ENCODE results near the gene ABCB11. TPM values are rescaled to one million over a fixed set of nuclear protein-coding genes. Genes with fewer than 3 reads are reported as not detected.
A peak's percentile ranks its signal among the peaks of the same experiment; 100 is the strongest.

Gene ABCB11
- total and polyA plus RNA-seq, 9 of the 15 experiments (the other 6 are each of a cell fraction or from before 2014, with no cell fraction given): 0.04 to 0.51 (median 0.10) TPM; not detected in 1

DNA sequence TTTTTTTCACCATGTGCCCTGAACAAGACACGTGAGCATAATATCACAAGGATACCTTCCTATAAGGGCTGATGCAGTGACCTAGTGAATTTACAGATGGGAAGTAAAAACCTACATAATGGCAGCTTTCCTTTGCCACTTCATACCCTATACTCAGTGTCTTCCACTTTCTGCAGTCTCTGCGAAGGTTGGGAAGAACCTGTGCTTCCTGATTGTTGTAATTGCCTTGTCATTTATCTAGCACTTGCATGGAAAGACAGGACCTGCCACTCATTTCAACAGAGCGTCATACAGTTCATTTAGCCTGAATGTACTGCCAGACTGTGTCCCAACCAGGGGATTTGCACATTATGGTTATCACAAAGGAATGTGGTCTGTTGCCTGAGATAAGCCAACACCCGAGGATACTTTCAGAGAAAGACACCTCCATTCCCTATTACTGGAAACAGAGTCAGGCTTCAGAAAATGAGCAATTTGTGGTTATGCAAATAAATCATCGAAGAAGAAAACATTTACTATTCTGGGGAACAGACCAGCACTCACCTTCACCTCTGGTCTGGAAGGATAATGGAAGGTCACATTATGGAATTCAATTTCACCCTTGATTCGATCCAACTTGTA, 55.0 kb downstream of the ABCB11 start (continued):
- TF ChIP-seq HOXB6 (CRISPR knock-in tag; IDR thresholded peaks at IDR 0.05; ENCODE audit: borderline replicate concordance) (no peak), PML (IDR thresholded peaks at IDR 0.05; ENCODE audit: low read length) (peak; percentile 99), C11orf30 (IDR thresholded peaks at IDR 0.05; ENCODE audit: low read depth) (peak; percentile 93), ZNF695 (CRISPR knock-in tag; IDR thresholded peaks at IDR 0.05) (no peak), MEF2D (tag; conservative IDR thresholded peaks at IDR 0.05; ENCODE audit: low read depth) (0 out of 2 replicates have a peak, but pooled peaks have one; percentile 67), KAT7 (CRISPR knock-in tag; IDR thresholded peaks at IDR 0.05; ENCODE audit: borderline replicate concordance) (peak; percentile 90), HIVEP1 (CRISPR knock-in tag; IDR thresholded peaks at IDR 0.05) (no peak), TFAM (CRISPR knock-in tag; conservative IDR thresholded peaks at IDR 0.05) (no peak), ZBTB49 (CRISPR knock-in tag; IDR thresholded peaks at IDR 0.05; ENCODE audit: borderline replicate concordance) (peak; percentile 85), L3MBTL2 (IDR thresholded peaks at IDR 0.05) (peak; percentile 60), SOX6 (IDR thresholded peaks at IDR 0.05) (peak; percentile 100), MNT (conservative IDR thresholded peaks at IDR 0.05) (peak; percentile 41 to 80; a peak in 3 of 4 replicates), NFE2 (IDR thresholded peaks at IDR 0.05; ENCODE audit: low read depth) (peak; percentile 98), RUNX1 (IDR thresholded peaks at IDR 0.05; ENCODE audit: low read depth) (0 out of 2 replicates have a peak, but pooled peaks have one; percentile 52), LEF1 (IDR thresholded peaks at IDR 0.05) (peak; percentile 98), RBM25 (IDR thresholded peaks at IDR 0.05; ENCODE audit: low read depth, low read length, severe bottlenecking) (no peak), ZNF24 (IDR thresholded peaks at IDR 0.05) (peak; percentile 69), NKRF (IDR thresholded peaks at IDR 0.05; ENCODE audit: borderline replicate concordance) (no peak), TBL1XR1 (IDR thresholded peaks at IDR 0.05; ENCODE audit: low read length in 2 of 2) (peak; percentile 96 to 98), ILF3 (IDR thresholded peaks at IDR 0.05; ENCODE audit: borderline replicate concordance) (peak; percentile 78), NFIX (CRISPR knock-in tag; IDR thresholded peaks at IDR 0.05; ENCODE audit: low read depth) (no peak), CHD1 (IDR thresholded peaks at IDR 0.05; ENCODE audit: low read length) (no peak), NR1H2 (CRISPR knock-in tag; IDR thresholded peaks at IDR 0.05) (0 out of 2 replicates have a peak, but pooled peaks have one; percentile 34)
